SKM-1 treated with dmso at 0.1 percent for 144 hours (cell line): ENCODE measurements around the gene TRAPPC3L.

Source experiments
- DNase-seq: peaks from one replicate; lab custom pipeline; 2025; ENCODE audit not compliant: unreplicated experiment; lab: John Stamatoyannopoulos, UW

Gene TRAPPC3L

GRCh38 chr6:116545651-116546050 is at the start of gene TRAPPC3L:
Gene TRAPPC3L (minus strand): TSS chr6:116545684. CDS start chr6:116545514, 170 bp downstream.
- no peak for DNase-seq

GRCh38 chr6:116595247-116595646 is 49.8 kb upstream of the TRAPPC3L start:
- no peak for DNase-seq

DNA sequence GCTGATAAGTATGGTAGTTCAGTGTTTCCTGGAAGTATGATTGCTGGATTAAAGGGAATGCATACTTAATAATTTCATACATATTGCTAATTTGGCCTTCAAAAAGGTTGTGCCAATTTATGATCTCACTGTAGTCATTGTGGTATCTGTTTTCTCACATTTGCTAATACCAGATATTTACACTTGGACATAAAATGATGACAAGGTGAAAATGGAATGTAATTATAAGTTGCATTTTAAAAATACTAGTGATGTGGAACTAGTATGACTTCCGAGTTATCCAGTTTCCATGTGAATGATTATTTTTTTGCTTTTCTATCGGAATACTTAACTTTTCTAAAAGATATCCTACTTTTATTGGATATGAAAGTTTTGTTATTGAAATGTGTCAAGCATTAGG is 41.3 kb upstream of the TRAPPC3L start:
- DNase-seq: no peak

DNA sequence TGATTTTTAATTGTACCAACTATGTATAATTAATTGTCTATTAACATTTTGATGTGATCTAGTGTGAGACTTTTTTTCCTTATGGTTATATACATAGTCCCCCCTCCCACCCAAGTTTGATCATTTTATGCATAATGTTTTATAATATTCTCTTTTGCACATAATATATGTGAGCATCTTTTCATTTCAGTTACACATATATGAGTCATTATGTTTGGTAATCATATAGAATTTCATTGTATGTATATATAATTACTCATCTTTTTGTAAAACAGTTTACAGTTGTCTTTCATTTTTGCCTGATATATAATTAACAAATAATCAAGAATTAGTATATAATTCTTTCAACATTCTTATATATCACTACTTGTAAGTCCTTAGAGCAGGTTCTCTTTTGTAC is 40.8 kb upstream of the TRAPPC3L start:
- no peak for DNase-seq

DNA sequence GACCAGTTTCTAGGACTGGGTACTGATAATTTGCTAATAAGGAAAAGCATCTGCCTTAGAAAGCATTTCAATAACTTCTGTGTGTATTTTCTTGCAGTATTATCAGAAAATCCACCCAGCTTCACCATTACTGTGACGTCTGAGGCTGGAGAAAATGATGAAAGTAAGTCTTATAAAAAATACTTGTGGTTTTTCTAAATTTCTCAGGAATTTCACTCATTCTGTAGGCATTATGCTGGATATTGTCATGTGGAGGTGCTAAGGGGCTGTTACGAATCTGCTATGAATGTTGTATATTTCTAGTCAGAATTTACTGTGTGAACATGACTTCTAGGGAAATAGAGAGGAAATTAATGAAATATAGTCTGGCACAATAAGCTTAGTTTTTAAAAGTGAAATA is 34.7 kb upstream of the TRAPPC3L start:
- DNase-seq: no peak

- no peak for DNase-seq
Measured at GRCh38 chr6:116579143-116579542, 33.7 kb upstream of the TRAPPC3L start.

DNA sequence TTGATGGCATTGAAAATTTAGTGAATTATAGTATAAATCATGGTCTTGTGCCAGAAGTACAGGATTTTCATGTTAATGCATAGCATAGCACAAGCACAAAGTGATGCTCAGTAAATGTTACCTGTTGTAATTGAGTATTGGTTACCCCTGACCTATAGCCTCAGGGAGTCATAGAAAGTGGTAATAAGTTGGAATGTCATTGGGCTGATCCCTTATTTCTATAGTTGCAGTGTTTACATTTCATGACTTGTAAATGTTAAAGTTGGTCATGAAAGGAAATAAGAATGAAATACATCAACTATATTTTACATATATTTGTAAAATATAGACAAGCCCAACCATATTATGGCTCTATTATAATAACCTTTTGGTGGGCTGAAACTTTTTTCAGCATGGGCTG is 32.9 kb upstream of the TRAPPC3L start:
- DNase-seq: no peak

GRCh38 chr6:116577486-116577885 is 32.0 kb upstream of the TRAPPC3L start:
- DNase-seq: no peak

- no peak for DNase-seq
Measured at GRCh38 chr6:116575227-116575626, 29.7 kb upstream of the TRAPPC3L start.

DNA sequence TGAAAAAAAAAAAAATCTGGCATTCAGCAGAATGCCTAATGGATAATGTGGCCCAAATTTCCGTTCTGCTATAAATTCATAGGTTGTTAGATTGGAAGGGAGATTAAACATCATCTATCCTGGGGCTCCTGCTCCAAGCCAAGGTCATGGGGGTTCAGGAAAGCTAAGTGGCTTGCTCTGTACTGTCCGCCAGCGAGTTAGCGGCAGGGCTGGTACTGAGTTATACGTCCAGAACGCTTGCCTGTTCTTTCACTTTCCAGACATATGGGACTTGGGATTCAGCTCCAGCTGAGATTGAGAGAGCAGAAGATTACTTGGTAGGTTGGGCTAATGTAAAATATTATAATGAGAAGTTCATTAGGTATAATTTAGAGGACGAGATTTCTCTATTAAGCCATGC is 26.7 kb upstream of the TRAPPC3L start:
- DNase-seq: no peak

DNA sequence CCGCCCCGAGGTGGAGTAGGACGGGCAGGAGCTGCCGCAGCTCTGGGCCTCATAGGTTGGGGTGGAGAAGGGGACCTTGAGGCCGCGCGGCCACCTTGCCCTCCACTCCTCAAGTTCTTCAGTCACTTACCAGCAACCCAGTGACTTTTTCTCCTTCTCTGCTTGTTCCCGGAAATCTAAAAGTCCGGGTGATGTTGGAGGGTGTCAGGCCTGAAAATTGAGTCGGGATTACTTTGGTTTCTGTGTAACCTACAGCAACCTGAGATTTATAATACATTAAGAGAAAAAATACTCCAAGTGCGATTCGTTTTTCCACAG is 26.2 kb upstream of the TRAPPC3L start:
- DNase-seq: no peak

- peak; percentile 99 for DNase-seq
Measured at GRCh38 chr6:116570856-116571682, 25.6 kb upstream of the TRAPPC3L start, which contains the start of gene RWDD1. Gene RWDD1 (plus strand): TSS chr6:116571504. CDS start chr6:116571583, 79 bp downstream.

DNA sequence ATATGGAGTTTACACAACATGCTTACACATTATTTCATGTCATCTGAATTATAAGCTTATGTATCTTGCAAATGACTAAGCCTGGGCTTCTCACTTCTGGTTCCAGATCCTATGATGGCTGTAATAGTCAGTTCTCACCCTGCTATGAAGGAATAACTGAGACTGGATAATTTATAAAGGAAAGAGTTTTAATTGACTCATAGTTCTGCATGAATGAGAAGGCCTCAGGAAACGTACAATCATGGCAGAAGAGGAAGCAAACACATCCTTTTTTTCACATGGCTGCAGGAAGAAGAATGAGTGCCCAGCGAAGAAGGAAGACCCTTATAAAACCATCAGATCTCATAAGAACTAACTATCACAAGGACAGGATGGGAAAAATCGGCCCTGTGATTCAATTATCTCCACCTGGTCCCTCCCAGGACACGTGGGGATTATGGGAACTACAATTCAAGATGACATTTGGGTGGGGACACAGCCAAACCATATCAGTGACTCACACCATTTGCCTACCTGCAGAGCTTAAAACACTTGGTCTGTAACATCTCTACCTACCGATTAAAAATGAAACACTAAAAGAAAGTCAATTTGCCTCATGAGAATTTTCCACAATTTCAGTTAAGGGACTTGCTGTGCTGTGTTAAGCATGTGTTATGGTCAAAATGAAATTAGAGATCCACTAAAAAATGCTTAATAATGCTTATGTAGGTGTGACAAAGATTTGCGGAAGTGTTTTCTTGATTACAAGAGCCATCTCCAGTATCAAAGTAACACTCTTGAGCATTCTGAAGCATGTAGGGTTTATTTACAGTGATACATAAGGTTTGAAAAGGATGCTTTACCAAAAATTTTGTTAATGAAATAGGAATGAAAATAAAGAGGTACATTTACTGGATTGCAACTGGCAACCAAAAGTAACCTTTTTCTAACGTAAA is 23.6 kb upstream of the TRAPPC3L start:
- no peak for DNase-seq

DNA sequence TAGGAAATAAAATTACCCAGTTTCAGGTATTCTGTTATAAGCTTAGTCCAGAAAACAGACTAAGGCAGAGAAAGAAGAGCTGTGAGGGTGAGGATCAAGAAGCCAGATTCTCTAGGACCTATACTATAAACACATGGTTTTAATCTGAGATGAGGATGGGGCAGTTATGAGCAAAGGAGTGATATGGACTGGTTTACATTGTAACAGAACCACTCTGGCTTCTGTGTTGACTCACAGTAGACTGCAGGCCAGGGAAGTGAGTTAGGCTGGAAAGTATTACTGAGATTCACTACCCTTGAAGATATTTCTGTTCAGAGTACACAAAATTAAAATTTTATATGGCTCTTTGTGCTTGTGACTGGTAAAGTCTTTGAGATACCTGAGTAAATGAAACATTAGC is 22.6 kb upstream of the TRAPPC3L start:
- DNase-seq: no peak

- DNase-seq: no peak
Measured at GRCh38 chr6:116564921-116565872, 19.7 kb upstream of the TRAPPC3L start.

DNA sequence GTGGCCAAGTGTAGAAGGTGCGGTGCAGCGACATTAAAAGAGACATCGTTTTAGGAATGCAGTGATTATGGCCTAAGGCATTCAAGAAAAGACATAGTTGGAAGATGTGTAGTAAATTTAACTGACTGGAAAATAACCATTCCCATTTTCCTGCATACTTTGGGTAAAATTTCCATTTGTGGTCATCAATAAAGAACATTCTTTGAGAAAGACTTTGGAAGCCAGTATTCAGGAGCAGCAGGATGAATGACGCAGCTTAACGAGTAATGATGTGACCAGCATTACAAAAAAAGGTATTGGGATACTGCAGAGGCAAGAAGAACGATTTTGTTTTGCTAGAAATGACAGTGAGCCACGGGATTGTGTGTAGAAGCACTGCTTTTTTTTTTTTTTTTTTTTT is 18.8 kb upstream of the TRAPPC3L start:
- no peak for DNase-seq

DNA sequence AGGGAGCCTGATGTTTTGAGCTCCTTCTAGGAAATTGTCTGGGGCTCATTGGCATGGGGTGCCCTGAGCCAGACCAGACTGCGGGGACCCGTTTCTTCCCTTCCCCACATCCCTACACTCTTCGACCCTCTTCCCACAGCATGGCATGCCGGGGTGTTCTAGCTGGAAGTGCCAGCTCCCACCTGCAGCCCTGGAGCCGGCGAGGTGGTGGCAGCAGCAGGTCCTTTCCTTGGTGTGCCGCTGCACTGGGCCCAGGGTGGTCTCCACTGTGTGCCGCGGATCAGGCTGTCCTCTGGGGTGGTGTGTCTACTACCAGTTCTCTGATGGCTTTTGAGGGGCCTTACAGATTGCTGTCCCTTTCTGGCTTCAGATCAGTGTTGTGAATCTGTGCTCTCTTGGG is 18.3 kb upstream of the TRAPPC3L start:
- no peak for DNase-seq

GRCh38 chr6:116562614-116563013 is 17.1 kb upstream of the TRAPPC3L start:
- no peak for DNase-seq

DNA sequence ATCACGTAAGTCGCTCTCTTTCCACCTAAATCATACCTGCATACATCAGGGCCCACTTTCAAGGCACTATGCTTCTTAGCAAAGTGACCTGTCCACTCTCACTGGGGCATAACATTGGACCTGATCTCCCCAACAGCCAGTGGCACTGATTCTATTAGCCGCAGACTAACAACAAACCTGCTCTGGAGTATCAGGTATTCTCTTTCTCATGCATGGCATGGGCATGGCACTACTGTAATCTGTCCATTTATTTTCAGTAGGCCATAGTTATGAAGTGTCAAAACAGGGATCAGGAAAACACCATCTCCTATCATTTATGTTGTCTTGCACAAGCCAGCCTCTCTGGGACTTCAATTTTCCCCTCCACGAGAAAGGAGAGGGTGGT is 16.5 kb upstream of the TRAPPC3L start:
- DNase-seq: no peak

DNA sequence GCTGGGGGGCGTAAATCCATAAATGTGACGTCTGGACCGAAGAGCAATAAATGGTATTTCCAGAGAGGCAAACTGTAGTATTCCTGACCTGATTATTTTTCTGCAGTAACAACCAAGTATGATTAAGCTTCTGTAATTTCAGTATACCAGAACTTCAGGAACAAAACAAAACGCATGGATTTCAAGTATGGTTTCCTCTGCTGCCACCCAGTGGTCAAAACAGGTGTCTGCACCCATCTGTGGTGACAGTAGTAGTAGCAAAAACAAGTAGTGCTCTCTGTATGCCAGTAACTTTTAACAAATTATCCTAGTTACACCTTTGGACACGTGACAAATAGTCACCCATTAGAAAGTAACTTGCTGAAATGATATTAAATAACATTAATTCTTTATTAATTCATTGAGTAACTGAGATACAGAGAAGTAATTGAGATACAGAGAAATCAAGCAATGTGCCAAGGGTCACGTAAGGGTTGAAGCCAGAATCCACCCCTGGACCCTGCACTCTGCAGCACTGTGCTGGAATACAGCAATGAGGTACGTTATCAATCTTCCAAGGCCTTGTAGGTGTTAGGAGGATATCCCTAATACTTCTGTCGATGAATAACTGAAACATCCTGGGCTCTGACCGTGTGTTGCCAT is 16.0 kb upstream of the TRAPPC3L start:
- peak; percentile 52 for DNase-seq
